ENCODE data around the gene HAND2.

HAND2 gene

DNA sequence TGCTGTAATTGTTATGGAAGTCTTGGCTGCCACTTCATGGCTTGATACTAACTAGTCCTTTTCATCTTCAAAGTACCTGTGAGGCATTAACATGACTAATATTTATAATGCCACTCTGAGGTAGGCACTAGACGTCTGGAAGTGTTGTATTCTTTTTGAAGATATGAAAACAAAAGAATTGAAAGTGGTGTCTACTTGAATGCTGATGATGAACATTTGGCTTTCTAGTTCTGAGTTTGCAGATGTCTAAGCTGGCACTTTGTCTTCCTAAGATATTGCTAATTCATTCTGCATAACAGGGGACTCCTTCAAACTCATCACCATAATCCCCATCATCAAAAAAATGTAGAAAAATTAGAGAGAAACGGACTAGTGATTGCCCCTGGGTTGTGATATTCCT lies 41.6 kb upstream of the HAND2 start:
- DNase-seq (ENCODE audit: low spot score): no peak
- TF ChIP-seq CTCF (IDR thresholded peaks at IDR 0.05; ENCODE audit: extremely low read depth, missing control alignments): no peak

DNA sequence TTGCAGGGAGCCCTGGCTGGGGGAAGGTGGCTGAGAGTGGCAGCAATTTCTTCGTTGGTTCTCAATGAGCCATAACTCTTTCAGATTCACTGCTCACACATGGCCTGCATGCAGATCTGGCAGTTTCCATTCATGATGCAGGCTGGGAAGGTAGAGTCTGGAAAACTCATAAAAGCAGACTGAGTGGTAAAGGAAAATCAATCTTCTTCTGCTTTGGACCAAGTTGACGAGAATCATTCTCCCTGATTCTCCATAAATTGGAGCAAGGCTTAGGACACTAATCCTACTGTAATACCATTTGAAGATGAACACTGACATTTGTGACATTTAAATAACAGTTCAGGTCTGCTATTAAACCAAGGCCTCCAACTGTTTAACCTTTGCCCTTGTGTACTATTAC lies 35.3 kb upstream of the HAND2 start:
- TF ChIP-seq CTCF (IDR thresholded peaks at IDR 0.05; ENCODE audit: extremely low read depth, missing control alignments): no peak
- no peak for DNase-seq (ENCODE audit: low spot score)

GRCh38 chr4:173564461-173564860 lies 34.4 kb upstream of the HAND2 start:
- no peak for DNase-seq (ENCODE audit: low spot score)
- TF ChIP-seq CTCF (IDR thresholded peaks at IDR 0.05; ENCODE audit: extremely low read depth, missing control alignments): no peak

DNA sequence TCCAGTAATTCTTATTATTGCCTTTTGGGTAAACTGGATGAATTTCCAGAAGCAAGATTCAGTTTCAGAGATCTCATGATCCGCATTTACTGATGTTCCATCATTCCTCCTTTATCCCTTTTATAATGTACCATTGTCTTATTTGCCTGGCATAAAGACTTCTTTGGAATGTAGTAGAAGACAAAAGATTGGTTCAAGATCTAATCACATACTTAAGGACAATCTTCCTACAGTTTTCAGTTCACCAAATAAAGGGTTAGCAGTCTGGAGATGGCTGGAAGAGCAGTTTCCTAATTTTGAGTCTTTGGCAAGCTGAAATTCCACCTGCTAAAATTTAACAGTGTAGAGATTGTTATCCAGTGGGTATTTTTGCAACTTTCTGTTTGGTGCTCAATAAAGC lies 30.9 kb upstream of the HAND2 start:
- TF ChIP-seq CTCF (IDR thresholded peaks at IDR 0.05; ENCODE audit: extremely low read depth, missing control alignments): no peak
- DNase-seq (ENCODE audit: low spot score): no peak

GRCh38 chr4:173556398-173557131 lies 26.5 kb upstream of the HAND2 start:
- TF ChIP-seq CTCF (IDR thresholded peaks at IDR 0.05; ENCODE audit: extremely low read depth, missing control alignments): no peak
- no peak for DNase-seq (ENCODE audit: low spot score)

- no peak for DNase-seq (ENCODE audit: low spot score)
- no peak for TF ChIP-seq CTCF (IDR thresholded peaks at IDR 0.05; ENCODE audit: extremely low read depth, missing control alignments)
These were observed 17.9 kb upstream of the HAND2 start for GRCh38 chr4:173547889-173548288.

DNA sequence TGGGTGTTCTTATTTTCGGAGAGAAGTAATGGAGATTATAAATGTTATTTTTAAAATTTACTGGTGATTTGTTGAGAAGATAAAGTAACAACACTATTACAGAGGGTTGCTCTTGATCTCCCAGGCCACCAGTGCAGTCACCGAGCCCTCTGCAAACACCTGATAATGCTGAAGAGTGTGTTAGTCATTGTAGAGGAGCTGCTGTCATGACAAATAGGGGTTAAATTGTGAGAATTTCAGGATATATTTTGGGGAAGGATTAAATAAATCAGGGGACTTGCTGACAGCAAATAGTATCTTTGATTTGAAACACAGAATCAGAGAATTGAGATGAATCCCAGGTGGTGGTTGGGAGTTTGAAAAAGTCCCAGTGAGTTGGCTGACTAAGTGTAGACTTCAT lies 16.7 kb upstream of the HAND2 start:
- DNase-seq (ENCODE audit: low spot score): no peak

More for the DNA sequence above, 16.7 kb upstream of the HAND2 start:
- TF ChIP-seq CTCF (IDR thresholded peaks at IDR 0.05; ENCODE audit: extremely low read depth, missing control alignments): no peak
